ENCODE measurements around the gene DUOX1. TPM values are rescaled to one million over a fixed set of nuclear protein-coding genes. Genes with fewer than 3 reads are reported as not detected.
A peak's percentile ranks its signal among the peaks of the same experiment; 100 is the strongest.

DUOX1 gene
- total RNA-seq, 1 donor from 2014 or later, result 0.11 TPM

GRCh38 chr15:45115312-45115820, 14.4 kb upstream of the DUOX1 start:
- Mint-ChIP-seq H3K36me3 (ENCODE audit: low read depth) (no peaks in the 10 kb centered on the region), H3K27me3 (peaks cover 70% of the 10 kb centered on the region), H3K4me3 (no peak overlapping the region), H3K9me3 (no peaks in the 10 kb centered on the region), H3K4me1 (peaks cover 58% of the 10 kb centered on the region), H3K27ac (no peak overlapping the region)
- ATAC-seq (ENCODE audit: low read depth) (no peak), DNase-seq (no peak)
- POLR2A ChIA-PET, result interaction anchor here (1.8 kb wide), 1 partner anchor 66 kb away, joined by 5 read pairs; no protein-coding TSS in a partner anchor
- no peak for TF ChIP-seq CTCF (IDR thresholded peaks at IDR 0.05)
- intact Hi-C loops (cut with micrococcal nuclease), result no loop called here
- CTCF ChIA-PET, result no interaction called here

- H3K9me3 Mint-ChIP-seq, result no peaks in the 10 kb centered on the region
- CTCF ChIA-PET, result no interaction called here
Measured at GRCh38 chr15:45116006-45116481, 13.8 kb upstream of the DUOX1 start.

GRCh38 chr15:45116482-45117307, 13.1 kb upstream of the DUOX1 start:
- Mint-ChIP-seq H3K27me3 (peaks cover 77% of the 10 kb centered on the region), H3K4me1 (peaks cover 56% of the 10 kb centered on the region), H3K9me3 (no peaks in the 10 kb centered on the region), H3K27ac (no peak overlapping the region), H3K36me3 (ENCODE audit: low read depth) (no peaks in the 10 kb centered on the region), H3K4me3 (peak overlapping the region; percentile 57)
- no peak for ATAC-seq (ENCODE audit: low read depth)
- ChIA-PET POLR2A (interaction anchor here (0.5 to 1.8 kb wide), 3 partner anchors 68 to 508 kb away, joined by 3 to 7 read pairs (median 5); no protein-coding TSS in a partner anchor), CTCF (no interaction called here)
- DNase-seq, result no peak
- intact Hi-C loops (cut with micrococcal nuclease), result no loop called here
- no peak for TF ChIP-seq CTCF (IDR thresholded peaks at IDR 0.05)

More at GRCh38 chr15:45116006-45116481, 13.8 kb upstream of the DUOX1 start:
- Mint-ChIP-seq H3K36me3 (ENCODE audit: low read depth) (no peaks in the 10 kb centered on the region), H3K4me1 (peaks cover 56% of the 10 kb centered on the region), H3K27me3 (peaks cover 72% of the 10 kb centered on the region), H3K27ac (no peak overlapping the region), H3K4me3 (peak overlapping the region; percentile 44)
- ATAC-seq (ENCODE audit: low read depth), result no peak
- POLR2A ChIA-PET, result interaction anchor here (0.5 to 1.8 kb wide), 3 partner anchors 67 to 507 kb away, joined by 3 to 7 read pairs (median 5); no protein-coding TSS in a partner anchor
- no peak for TF ChIP-seq CTCF (IDR thresholded peaks at IDR 0.05)
- intact Hi-C loops (cut with micrococcal nuclease), result no loop called here
- no peak for DNase-seq

GRCh38 chr15:45117308-45118130, 12.3 kb upstream of the DUOX1 start:
- CTCF ChIA-PET, result interaction anchor here (0.6 to 1.9 kb wide), 34 partner anchors 8 to 540 kb away, joined by 3 to 23 read pairs (median 4); partner anchors contain the start of gene DUOX1
- ATAC-seq (ENCODE audit: low read depth), result peak; percentile 4
- POLR2A ChIA-PET, result interaction anchor here (1.0 to 1.6 kb wide), 4 partner anchors 69 to 162 kb away, joined by 3 to 9 read pairs (median 6); no protein-coding TSS in a partner anchor
- no peak overlapping the region for H3K27ac Mint-ChIP-seq
- peak overlapping the region; percentile 81 for H3K4me3 Mint-ChIP-seq
- TF ChIP-seq CTCF (IDR thresholded peaks at IDR 0.05), result no peak
- H3K36me3 Mint-ChIP-seq (ENCODE audit: low read depth), result no peaks in the 10 kb centered on the region
- peaks cover 73% of the 10 kb centered on the region for H3K27me3 Mint-ChIP-seq
- no peak for DNase-seq
- intact Hi-C loops (cut with micrococcal nuclease), result loop anchor here (1.0 to 2.0 kb wide), 8 partner anchors 19 to 497 kb away; no protein-coding TSS in a partner anchor
- peaks cover 48% of the 10 kb centered on the region for H3K4me1 Mint-ChIP-seq
- H3K9me3 Mint-ChIP-seq, result no peaks in the 10 kb centered on the region
